Non-pigmented ciliary epithelial cell (primary cell): ENCODE results near the gene ZNF581.
A peak's percentile ranks its signal among the peaks of the same experiment; 100 is the strongest.

Experiments
- DNase-seq: peaks from one replicate; pipeline ENCODE4 v3.0.0-alpha.2; 2010; ENCODE audit warnings: low read depth

Gene ZNF581

DNA sequence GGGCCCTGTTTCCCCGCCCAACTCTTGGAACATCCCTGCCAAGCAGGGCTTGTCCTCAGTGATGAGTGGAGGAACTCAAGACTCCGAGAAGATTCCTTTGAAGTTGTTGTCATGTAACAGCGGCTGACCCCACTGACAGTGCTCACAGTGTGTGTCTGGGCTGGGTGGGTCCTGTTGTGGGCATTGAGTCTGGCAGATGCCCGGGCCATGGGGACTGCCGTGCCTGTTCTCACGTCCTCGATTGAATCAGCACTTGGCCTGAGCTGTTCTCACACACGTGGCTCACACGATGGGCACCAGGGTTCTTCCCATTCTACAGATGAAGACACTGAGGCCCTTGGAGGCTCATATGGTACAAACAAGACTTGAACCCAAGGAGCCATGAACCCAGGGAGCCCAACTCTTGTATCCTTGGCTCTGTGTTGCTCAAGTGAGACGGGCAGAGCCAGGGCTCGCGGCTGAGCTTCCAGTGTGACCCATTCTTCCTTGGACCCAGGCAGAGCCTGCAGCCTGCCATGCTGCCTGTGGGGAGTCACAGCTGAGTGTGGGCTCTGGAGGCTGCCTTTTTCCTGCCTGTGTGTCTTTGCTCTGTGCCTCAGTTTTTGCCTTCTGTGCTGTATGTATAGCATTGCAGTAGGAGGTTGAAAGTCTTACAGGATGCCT, 23.0 kb downstream of the ZNF581 start:
- DNase-seq = no peak

- no peak for DNase-seq
Observed at GRCh38 chr19:55667006-55667381, 23.5 kb downstream of the ZNF581 start.

DNA sequence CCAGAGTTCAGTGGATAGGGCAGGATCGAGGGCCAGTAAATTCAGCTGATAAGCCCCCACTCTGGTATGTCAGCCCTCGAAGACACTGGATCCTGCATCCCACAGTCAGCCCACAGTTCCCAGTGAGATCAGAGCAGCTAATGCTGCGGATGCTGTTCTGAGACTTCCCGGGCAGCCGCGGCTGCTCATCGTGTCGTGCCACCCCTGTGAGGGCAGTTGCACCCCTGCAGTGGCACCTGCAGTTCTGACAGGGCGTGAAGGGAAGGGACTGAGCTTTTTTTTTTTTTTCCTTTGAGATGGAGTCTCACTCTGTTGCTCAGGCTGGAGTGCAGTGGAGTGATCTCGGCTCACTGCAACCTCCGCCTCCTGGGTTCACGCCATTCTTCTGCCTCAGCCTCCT, 24.1 kb downstream of the ZNF581 start:
- DNase-seq = no peak

GRCh38 chr19:55667958-55668357, 24.5 kb downstream of the ZNF581 start:
- DNase-seq = no peak

GRCh38 chr19:55668603-55669348, 25.3 kb downstream of the ZNF581 start:
- DNase-seq = no peak

DNA sequence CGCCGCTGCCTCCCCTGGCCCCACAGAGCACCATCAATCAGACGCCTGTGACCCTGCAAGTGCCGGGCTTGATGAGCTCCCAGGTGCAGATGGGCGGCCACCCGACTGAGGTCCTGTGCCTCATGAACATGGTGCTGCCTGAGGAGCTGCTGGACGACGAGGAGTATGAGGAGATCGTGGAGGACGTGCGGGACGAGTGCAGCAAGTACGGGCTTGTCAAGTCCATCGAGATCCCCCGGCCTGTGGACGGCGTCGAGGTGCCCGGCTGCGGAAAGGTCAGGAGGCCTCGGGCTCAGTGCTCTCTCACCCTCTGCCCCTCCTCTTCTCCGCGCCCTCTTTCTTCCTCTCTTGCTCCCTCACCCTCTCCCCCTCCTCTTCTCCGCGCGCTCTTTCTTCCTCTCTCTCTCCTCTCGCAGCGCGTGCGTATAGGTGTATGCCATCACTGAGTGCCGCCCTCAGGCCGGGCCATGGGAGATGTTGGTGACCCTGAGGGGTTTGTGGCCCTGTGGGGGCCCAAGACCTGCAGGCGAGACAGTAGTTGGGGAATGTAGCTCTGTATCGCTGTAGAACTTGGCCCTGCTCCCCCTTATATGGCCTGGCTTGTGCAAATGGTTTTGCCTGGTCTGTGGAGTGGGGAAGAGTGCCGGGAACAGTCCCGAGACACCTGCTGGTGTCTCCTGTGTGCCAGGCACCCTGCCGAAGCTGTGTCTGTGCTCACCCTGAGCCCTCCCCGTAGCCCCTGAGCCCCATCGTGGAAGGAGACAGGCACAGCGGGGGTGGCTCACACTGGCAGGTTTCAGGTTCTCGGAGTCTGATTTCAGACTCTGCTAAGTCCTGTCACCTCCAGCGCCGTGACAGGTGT, 26.2 kb downstream of the ZNF581 start:
- no peak for DNase-seq

DNA sequence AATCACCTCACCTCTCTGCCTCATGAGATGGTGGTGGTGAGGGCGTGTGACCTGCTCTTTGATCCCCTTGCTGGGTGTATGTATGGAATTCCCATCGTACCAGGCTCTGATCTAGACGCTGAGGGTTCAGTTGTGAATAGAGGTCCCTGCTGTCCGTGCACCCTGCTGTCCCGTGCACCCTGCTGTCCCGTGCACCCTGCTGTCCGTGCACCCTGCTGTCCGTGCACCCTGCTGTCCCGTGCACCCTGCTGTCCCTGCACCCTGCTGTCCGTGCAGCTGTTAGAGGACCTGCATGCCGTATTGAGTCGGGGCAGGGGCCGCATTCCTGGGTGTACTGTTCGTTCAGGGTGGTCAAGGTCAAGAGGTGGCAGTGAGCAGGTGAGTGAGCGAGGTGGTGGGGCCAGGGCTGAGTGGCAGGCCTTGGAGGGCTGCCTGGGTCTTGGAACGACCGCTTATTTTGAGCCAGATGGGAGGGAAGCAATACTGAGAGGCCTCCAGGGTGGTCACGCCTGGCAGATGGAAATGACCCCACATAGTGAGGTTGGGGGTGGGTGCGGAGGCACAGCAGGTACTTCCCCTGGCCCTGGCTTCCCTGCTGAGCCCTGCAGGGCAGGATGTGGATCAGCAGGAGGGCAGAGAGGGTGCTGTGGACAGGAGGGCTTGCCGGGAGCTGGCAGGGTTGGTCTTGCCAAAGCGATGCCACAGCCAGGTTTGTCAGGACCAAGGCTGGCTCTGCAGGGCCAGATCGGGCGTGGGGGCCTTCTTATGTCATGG, 27.0 kb downstream of the ZNF581 start:
- DNase-seq = no peak

DNA sequence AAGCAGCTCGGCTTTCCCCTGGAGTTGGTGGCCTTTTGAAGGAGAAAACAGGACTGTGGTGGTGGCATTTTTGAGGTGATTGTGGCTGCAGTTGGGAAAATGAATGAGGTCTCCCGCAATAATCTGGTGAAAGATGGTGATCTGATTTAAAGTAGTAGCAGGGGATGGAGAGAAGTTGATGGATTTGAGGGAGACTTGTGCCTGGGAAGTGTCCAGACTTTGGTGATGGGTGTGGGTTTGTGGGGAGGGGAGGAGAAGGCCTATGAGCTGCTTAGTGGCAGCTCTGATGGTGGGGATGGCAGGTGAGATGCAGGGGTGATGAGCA, 27.6 kb downstream of the ZNF581 start:
- DNase-seq = no peak

GRCh38 chr19:55672418-55672817, 29.0 kb downstream of the ZNF581 start:
- no peak for DNase-seq

DNA sequence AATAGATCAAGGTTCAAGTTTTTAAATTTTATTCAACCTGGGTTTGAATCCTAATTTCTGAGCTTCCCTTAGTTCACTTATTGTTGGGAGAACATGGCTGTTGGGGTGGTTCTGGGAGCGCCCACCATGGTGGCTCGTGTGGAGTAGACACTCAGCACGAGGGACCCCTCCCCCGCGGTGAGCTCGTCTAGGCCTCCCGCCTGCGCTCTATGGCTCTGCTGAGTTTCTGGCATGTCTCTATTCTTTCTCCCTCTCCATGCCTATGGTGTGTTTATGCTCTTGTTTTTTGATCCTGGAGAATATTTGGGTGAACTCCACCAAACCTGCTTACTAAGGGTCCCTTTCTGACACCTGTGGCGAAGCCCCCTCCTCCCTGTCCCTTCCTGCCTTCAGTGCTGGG, 30.0 kb downstream of the ZNF581 start:
- DNase-seq = no peak

- no peak for DNase-seq
Observed at GRCh38 chr19:55673889-55674288, 30.4 kb downstream of the ZNF581 start.

DNA sequence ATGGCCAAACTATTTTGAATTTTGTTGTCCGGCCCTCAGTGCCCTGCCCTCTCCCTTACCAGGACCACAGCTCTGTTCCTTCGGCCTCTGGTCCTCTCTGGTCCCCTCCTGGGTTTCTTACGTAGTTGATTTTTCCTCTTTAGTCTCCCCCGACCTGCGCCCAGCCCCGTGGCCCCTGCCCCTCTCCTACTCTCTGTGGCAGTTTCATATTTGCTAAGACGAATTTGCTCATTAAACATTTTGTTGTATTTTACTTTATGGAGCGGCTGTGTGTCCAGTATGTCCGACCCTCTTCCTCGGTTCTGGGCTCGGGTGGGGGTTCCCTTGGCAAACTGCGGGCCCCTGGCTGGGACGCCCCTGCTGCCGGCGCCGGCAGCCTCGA, 31.0 kb downstream of the ZNF581 start:
- DNase-seq = no peak

DNA sequence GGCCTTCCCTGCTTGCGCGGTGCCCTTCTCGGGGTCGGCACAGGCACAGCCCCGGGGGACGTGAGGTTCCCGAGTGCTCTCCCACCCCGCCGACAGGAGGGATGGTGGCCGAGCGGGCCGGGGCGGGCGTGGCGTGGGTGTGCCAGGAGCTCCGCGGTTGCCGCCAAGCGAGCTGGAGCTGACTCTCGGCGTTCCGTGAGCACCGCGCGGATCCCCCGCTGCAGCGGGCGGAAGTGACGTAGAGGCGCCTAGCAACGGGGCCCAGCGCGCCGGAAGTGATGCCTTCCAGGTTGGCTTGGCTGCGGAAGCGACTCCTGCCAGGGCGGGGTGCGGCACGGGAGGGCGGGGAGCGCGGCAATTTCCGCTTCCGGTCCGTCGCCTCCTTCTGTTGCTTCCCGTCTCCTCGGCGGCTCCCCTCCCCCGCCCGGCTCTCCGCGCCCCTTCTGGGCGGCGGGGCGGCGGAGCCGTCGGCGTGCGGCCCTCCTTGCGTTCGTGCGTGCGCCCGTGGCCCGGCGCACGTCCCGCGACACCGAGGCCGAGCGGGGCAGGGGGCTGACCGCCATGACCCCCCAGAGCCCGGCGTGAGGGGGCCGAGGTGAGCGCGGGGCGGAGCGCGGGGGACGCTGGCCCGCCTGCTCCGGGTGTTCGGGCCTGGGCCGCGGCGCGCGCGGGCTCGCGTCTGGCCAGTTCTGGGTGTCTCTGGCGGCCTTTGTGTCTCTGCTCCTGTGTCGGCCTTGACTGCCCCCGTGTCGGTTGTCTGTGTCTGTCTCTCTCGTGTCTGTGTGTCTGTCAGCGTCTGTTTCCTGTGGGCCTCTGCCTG, 31.6 kb downstream of the ZNF581 start, which contains the start of gene EPN1:
TSS of gene EPN1 (plus strand) at position 386 of the 820 bp plus-strand sequence. CDS start 3,402 bp downstream, outside the sequence.
- peak; percentile 67 for DNase-seq

- DNase-seq = no peak
Observed at GRCh38 chr19:55675661-55676354, 32.4 kb downstream of the ZNF581 start.

- no peak for DNase-seq
Observed at GRCh38 chr19:55676383-55676782, 32.9 kb downstream of the ZNF581 start.

DNA sequence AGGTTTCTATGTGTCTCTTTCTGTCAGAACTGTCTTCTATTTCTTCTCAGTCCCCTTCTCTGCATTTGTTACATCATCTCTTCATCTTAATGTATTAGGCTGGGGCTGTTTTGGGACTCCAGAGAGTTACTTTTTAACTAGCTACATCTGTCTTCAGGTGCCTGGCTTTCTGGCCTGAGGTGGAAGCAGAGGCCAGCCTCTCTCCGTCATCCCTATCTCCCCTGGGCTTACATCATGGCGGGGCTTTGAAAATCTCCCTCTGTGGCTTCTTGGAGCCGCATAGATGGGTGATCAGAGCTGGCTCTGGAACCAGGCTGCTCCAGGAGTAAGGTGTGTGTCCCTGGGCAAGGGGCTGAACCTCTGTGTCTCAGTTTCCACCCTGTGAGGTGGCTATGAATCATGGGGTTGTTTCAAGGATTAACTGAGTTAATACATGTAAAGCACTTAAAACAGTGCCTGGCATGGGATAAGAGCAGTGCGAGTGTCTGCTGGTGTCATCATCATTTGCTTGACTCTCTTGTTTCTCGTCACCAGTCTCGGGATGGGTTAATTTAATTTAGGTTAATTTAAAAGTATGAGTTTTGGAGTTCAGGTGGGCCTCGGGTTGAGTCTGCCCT, 33.5 kb downstream of the ZNF581 start:
- DNase-seq = no peak

GRCh38 chr19:55677572-55678028, 34.2 kb downstream of the ZNF581 start:
- no peak for DNase-seq

DNA sequence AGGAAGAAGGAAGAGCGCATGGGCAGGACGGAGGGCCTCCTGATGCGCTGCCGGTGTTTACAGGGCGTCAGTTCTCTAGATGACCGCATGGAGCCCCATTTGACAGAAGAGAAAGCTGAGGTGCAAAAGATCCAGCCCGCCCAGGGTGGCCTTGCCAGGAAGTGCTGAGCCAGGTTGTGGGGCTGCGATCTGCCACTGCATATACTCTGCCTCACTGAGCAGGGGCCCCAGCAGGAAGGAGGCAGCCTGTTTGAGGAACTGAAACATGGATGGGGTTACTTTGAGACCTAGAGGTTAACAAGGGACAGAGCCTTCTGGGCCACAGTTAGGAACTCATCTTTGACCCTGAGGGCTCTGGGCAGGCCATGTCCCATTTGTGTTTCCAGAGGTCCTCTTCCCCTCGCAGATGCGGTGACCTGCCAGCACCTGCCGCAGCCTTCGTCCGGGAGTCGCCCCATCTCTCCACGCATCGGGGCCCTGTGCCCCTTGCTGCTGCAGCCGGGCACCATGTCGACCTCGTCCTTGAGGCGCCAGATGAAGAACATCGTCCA, 34.7 kb downstream of the ZNF581 start:
- DNase-seq = no peak

- no peak for DNase-seq
Observed at GRCh38 chr19:55679343-55680257, 36.2 kb downstream of the ZNF581 start.
